NB4 (cell line): ENCODE measurements around the gene MAPKAPK2.

Experiments
- CTCF ChIP-seq: IDR thresholded peaks from one replicate; pipeline ENCODE4 v1.5.1; 2012; ENCODE audit warnings: low read depth, low read length
- MYC ChIP-seq: IDR thresholded peaks from 2 replicates; pipeline ENCODE4 v1.6.1; 2011; ENCODE audit warnings: low read depth, low read length
- POLR2A ChIP-seq: IDR thresholded peaks from 2 replicates; pipeline ENCODE4 v1.6.1; 2011; ENCODE audit warnings: mild to moderate bottlenecking; ENCODE audit not compliant: insufficient read length; ENCODE audit errors: extremely low read depth

- TF ChIP-seq CTCF (no peak), MYC (no peak), POLR2A (no peak)
Observed at GRCh38 chr1:206779638-206780037, 94.9 kb downstream of the MAPKAPK2 start.
